ENCODE results near the gene CRLF1.

The CRLF1 gene, protein sequence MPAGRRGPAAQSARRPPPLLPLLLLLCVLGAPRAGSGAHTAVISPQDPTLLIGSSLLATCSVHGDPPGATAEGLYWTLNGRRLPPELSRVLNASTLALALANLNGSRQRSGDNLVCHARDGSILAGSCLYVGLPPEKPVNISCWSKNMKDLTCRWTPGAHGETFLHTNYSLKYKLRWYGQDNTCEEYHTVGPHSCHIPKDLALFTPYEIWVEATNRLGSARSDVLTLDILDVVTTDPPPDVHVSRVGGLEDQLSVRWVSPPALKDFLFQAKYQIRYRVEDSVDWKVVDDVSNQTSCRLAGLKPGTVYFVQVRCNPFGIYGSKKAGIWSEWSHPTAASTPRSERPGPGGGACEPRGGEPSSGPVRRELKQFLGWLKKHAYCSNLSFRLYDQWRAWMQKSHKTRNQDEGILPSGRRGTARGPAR

DNA sequence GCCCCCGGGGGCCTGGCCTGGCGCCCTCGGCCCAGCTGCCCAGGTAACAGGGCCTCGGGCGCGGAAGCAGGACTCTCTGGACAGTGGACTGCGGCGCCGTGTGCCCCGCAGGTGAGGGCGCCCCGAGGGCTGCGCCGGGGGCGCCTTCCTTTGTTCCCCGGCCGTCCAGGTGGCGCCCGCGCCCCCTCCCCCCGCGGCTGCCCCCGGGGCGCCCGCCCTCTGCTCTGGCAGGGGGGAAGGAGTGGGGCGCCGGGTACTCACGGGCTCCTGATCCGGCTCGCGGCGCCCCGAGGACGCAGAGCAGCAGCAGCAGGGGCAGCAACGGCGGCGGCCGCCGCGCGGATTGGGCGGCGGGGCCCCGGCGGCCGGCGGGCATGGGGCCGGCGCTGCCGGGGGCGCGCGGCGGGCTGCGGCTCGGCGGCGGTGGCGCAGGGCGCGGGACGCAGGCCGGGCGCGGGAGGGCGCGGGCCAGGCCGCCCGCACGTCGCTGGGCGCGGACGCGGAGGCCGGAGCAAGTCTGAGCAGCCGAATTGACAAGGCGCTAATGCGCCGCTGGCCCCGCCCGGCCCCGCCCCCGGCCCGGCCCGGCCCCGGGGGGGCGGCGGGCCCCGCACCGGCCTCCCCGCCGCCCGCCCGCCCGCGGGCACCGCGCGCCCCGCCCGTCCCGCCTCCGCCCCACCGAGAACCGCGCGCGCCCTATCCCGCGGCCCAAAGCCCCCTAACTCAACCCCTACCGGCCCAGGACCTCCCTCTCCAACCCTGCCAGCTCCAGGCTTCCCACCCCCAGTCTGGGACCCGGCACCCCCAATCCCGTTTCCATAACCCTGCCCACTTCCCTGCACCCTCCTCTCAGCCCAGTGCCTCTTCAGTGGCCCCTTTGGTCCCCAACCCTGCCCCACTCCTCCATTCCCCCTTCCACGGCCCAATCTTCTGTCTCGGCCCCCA is at the start of gene CRLF1:
Gene CRLF1 (minus strand): TSS at position 519 of the 945 bp plus-strand sequence. CDS start 143 bp downstream, at position 376.
- no peak for DNase-seq

DNA sequence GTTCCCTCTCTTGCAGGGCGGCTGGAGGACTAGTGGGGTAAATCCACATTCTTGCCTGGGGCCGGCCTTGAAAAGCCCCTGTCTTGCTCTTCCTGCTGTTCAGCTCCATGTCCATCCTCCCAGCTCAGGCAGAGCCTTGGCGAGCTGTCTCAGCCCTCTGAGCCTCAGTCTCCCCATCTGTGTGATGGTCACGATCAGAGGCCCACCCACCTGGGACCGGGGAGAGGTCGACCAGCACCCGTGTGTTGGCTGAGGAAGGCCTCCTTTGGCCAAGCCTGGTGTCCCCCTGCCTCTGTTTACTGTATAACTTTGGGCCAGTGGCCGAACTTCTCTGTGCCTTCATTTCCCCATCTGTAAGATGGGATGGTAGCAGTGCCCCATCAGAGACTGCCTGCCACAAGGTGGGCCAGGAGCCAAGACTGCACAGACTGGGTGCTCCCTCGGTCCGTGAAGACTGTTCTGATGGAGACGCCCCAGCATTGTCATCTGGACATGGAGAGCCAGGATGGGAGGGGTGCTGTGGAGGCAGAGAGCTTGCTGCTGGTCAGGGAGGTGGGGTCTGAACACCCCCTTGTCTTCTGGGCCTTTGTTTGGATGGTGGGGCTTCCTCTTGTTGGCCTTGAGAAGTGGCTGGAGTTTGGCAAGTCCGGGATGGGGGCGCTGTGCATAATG is 48.7 kb upstream of the CRLF1 start:
- no peak for DNase-seq

DNA sequence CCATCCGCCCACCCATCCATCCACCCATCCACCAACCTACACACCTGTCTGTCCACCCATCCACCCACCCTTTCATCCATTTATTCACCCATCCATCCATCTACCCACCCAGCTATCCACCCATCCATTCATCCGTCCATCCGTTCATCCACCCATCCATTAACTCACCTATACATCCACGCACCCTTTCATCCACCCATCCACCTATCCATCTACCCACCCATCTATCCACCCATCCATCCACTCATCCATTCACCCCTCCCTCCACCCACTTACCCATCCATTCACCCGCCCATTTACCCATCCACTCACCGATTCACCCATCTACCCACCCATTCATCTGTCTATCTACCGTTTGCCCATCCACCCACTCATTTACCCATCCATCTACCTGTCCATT is 47.9 kb upstream of the CRLF1 start:
- no peak for DNase-seq

DNA sequence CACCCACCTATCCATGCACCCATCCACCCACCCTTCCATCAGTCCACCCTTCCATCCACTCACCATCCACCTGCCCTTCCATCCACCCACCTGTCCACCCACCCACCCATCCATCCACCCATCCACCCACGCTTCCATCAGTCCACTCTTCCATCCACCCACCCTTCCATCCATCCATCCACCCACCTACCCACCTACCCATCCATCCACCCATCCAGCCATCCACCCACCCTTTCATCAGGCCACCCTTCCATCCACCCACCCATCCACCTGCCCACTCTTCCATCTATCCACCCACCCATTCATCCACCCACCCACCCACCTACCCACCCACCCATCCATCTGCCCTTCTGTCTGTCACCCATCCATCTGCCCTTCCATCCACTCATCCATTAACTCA is 47.3 kb upstream of the CRLF1 start:
- DNase-seq = no peak

DNA sequence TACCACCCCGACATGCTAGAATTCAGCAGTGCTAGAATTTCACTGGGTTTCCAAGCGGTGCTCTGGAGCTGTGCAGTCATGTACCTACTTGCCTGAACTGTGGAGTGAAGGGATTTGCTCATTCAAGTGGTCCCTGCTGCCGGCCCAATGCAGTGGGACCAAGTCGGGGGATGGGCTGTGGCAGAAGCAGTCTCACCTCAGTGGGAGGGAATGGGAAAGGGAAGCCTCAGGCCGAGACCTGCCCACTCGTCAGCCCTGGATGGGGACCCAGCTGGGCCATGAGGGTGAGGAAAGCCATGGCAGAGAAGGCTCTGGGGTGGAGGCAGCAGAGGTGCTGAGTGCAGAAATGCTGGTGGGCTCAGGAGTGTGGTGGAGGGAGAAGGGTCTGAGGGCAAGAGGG is 45.1 kb upstream of the CRLF1 start:
- DNase-seq = no peak

DNA sequence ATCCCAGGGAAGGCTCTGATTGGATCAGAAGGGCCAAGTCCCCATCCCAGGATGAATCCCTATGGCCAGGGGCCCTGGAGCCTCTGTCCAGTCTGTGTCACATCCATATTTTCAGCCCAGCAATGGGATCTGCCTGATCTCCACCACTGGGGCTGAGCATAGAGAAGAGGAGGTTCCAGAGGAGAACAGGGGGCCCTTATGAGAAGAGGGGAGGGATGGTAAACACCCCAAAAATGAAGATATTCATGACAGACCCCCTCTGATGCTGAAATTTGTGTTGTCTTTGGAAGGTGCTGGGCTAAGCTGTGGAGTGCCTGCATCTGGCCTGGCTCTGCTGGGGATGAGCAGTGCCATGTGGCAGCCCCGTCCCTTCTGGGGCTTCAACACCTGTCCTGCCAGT is 44.7 kb upstream of the CRLF1 start:
- no peak for DNase-seq

DNA sequence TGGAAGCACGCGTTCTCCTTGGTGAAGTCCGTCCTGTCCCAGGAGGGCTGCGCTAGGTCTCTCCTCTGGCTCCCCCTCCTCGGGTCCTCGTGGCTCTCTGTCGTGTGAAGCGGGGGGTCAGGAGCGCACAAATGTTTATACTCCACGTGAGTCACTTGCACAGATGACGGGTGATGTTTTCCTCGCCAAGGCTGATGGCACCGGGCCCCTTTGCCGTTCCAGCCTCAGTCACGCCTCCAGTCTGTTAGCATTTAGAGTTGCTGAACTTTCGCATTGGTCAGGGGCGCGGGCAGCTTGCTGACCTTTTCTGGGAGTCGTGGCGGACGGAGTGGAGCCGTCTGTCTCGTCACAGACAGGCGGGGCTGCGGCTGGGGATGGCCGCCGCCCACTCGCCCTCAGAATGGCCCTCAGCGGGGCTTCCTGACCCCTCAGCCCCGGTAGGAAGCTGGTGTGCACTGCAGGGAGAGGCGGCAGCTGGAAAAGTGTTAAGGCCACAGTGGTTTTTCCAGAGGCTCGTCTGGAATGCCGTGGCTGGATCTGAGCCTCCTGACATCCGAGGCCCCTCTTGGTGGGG is 44.0 kb upstream of the CRLF1 start:
- DNase-seq = no peak

DNA sequence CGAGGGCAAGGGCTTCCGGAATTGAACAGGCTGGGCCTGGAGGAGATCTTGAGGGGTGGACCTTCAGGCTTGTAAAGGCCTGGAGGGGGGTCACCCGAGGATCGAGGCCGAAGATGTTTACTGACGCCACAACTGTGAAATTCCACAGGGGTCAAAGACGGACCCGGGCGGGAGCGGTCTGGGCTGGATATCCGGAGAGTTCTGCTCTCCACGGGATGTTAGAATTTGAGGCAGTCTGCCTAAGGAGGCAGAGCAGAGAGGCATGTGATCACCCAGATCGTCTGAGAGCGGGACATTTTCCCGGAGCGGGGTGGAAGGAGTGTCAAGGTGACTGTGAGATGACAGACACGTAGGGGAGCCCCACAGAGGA is 43.4 kb upstream of the CRLF1 start:
- DNase-seq = no peak

DNA sequence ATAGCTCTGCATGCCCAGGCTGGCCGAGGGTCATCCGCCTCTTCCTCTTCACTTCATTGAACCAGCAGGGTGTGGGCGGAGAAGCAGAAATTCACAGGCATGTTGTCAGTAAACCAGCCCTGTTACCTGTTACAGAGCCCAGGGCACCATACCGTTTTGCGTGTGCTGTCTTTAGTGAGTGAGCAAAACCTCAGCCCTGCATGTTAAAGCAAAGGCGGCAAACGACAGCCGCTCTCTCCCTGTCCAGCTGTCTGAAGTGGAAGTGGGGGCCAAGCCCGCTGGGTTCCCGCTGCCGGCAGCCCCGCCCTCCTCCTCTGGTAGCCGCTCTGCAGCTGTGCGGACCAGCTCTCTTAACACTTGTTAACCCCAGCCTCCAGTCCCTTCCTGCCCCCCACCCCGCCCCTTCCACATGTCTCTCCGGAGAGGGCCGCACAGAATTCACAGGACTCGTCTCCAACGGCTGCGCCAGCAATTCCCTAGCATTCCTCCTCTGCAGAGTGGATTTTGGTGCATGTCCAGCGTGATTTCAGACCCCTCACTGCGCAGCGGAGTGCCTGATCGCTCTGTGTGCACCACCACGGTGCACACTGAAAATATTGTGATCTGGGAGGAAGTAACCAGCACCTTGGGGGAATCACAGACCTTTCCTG is 42.9 kb upstream of the CRLF1 start:
- peak in 1 of 2 donors; percentile 39 for DNase-seq

DNA sequence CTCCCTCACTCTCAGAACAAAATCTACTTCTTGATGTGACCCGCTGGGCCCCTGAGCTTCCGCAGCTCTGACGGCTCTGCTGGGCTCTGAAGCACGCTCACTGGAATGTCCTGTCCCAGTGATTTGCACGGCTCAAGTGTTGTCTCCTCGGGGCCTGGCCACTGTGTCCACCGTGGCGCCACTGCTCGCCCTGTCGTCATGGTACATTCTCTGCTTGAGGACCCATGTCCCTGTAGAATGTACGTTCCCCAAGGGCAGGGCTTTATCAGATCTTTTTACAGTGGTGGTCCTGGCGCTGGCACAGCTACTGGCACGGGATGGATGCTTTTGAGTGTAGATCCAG is 42.3 kb upstream of the CRLF1 start:
- DNase-seq = no peak

DNA sequence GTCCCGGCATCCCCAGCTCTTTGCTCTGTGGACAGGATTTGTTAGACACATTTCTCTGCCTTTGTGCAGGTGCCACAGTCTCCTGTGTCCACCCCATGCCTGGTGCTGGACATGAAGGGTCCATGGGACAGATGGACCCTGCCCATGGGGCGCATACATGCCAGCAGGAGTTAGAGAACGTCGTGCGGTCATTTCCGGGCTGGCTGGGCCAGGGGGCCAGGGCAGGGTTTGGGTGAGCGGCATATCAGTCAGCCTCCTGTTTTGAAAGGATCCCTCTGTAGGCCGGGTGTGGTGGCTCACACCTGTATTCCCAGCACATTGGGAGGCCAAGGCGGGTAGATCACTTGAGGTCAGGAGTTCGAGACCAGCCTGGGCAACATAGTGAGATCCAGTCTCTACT is 41.2 kb upstream of the CRLF1 start:
- no peak for DNase-seq

DNA sequence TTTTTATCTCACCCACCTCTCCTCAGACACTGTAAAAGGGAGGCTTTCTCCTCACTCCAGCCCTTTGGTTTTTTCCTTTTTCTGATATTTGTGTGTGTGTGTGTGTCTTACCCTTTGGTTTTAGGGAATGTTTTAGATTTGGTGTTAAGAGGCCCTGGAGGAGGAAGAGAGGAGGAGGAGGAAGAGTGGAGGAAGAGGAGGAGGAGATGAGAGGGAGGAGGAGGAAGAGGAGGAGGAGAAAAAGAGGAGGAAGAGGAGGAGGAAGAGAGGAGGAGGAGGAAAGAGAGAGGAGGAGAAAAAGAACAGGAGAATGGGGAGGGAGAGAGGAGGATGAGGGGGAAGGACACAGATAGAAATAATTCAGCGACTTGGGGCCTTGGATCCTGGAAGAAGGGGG is 40.8 kb upstream of the CRLF1 start:
- DNase-seq = no peak

DNA sequence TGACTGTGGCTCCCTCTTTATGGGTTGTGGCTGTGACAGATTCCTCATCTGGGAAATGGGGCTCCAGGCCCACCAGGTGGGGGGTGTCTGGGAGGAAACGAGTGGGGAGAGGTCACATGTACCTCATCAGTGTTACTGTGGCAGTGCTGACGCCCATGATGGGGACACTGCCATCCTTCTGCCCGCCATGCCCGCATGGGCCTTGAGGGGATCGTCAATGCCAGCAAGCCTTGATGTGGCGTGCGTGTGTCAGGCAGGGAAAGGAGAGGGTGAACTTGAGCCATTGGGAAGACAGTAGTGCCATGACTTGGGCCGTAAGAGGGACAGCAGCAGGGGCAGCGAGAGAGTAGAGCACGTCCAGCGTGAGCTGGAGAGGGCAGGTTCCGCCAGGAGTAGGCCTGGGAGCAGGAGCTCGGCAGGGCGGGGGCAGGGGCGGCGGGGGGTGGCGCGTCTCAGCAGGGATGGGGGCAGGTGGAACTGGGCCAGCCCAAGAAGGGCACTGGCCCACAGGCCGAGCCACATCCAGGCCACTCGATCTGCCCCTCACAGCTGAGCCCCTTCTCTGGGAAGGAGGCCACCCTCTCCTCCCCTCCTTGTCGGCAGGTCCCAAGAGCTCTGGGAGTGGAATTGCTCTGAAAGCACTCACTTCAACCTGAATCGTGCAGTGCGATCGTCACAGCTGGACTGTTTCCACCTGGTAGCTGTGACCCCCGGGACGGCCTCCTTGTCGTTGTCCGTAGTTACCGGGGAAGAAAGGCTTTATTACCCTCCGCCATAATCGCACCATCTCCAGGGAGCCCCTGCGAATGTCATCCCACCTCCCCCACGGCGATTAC is 40.2 kb upstream of the CRLF1 start:
- no peak for DNase-seq

DNA sequence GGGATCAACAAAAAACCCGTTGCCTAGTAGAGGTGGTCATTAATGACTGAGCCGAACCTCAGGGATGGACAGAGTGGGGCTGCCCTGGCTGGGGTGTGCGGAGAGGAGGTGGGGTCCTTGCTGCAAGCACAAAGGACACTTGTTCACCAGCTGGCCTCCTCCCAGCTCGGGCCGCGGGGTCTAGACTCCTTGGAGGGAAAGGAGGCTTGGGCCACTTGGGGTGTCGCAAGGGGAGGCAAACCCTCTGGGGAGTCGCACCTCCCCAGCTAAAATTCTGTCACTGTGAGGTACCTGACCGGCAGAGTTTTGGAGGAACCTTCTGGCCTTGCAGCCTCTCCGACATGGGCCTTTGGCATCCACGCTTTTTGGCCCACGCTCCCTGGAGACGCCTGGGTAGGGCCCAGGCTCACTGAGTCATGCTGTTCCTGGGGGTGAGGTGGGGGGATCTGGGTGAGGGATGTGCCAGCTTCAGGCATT is 38.5 kb upstream of the CRLF1 start:
- DNase-seq = peak; percentile 50 to 67

DNA sequence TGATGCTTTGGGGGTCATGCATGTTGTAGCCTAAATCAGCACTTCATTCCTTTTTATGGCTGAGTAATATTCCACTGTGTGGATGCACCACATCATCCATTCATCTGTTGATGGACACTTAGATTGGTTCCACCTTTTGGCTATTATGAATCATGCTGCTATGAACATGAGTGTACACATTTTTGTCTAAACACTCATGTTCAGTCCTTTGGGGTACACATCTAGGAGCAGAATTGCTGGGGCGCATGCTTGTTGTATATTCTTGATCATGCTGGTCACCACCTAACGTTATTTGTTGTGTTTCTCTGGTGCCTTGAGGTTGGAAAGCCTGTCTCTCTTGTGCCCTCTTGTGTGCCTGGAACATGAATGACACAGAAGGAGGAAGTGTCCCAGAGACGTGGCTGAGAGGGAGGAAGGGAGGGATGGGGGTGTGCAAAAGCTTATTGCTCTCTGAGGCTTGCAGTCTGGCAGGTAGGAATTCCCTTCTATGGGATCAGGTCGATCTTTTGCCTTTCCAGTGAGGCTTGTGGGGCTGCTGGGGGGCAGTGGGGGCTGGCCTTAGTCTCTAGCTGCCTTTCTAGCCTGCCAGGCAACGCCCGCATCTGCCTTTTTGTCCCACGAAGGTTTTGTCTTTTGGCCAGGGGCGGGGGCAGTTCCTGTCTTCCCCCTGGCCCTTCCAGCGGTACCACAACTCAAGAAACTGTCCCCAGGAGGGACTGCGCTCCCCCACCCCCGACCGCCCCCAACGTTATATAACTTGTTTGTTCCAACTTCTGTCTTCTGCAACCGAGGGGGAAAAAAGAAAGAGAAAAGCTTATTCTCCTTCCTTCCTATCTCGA is 37.8 kb upstream of the CRLF1 start:
- peak in 1 of 2 donors; percentile 23 for DNase-seq

DNA sequence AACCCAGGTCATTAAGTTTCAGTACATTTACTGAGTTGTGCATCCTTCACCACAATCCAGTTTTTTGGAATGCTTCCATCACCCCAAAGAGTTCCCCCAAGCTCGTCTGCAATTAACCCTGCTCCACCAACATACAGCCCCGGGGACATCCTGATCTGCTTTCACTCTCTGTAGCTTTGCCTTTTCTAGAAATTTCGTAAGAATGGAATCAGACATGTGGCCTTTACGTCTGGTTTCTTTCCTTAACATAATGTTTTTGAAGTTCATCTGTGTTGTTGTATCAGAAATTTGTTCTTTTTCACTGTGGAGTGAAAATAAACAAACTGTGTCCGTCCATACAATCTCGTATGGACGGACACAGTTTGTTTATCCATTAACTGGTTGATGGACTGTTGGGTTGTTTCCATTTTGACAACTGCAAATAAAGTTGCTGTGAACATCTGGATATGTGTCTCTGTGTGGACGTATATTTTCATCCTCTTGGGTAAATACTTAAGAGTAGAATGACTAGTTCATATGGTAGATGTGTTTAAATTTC is 33.2 kb upstream of the CRLF1 start:
- no peak for DNase-seq

DNA sequence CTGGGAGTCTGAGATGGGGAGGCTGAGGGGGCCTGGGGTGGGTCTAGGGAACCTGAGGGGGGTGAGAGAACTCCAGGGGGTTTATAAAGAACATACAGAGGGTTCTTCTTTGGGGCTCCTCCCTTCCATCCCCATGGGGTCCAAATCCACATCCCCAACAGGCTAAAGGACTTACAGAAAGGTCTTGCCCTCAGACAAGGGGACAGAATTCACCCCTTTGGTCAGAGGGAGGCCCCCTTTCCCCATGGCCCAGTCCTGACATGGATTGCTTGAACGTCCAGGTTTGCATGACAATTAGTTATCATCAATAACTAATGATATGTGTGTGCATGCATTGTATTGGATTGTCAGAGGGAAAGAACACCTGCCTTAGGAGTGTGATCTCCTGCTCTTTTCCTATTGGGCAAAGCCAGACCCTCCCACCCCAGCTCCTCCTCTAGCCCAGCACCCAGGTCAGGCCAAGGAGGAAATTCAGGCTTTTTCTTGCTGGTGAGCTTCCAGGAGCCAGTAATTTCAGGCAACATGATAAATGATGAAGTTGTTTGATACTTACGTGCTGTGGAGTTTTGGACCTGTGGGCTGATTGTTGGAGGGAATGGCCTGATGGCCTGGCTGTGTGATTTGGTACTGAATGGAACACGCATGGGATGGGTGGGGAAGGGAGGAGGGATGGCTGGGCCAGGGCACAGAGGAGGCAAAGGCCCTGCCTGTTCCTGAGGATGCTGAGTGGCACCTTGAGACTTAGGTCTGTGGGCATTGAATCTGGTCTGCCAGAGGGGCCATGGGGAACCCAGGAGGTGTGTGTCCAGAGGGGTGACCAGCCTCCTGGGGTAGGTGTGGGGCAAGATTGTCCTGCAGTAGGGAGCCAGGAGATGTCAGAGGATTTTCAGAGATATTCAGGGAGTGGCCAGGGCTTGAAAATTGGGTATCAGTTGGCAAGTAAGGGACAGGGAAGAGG is 31.4 kb upstream of the CRLF1 start:
- no peak for DNase-seq

DNA sequence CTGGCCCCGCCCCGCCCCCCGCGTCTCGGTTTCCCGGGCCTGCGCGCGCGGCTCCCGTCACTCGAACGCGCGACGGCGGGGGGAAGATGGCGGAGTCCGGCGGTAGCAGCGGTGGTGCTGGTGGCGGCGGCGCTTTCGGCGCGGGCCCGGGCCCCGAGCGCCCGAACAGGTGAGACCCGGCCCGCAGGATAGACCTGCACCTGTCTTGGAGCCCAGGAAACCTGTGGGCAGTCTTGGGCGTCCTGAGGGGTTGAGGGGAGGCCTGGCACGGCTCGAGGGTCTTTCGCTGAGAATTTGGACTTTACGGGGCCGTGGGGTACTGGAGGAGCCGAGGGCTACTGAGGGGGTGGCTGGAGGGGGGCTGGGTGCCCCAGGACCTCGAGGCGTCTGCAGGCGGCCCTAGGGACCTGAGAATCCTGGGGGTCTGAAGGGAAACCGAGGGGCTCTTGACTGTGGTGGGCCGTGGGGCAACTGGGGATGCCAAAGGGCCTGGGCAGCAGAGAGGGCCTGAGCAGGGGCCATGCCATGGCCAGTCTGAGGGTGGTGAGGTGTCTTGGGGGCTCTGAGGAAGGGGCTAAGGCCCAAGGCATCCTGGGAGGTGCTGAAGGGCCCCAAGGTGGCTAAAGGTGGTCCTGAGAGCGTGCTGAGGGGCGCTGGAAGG is 30.5 kb upstream of the CRLF1 start, which contains the start of gene KLHL26:
Gene KLHL26 (plus strand): TSS at position 60 of the 661 bp plus-strand sequence. CDS start 27 bp downstream, at position 87.
- DNase-seq = no peak

All from hippocampal formation (tissue), 2 donors.